ENCODE data around the gene EEPD1. TPM values are rescaled to one million over a fixed set of nuclear protein-coding genes. Genes with fewer than 3 reads are reported as not detected.
"Not testable (repeated sequence)": the region's sequence is repeated elsewhere in the genome, so short reads cannot be mapped to it uniquely, and the experiment has no call there.

The EEPD1 gene
- total and polyA plus RNA-seq, 2 donors (not counting 3 experiments of a cell fraction or from before 2014, with no cell fraction given): 0.40 to 0.42 TPM

- H2AFZ ChIP-seq (ENCODE audit: low read depth, low read length): no peak overlapping the region
- CTCF ChIA-PET: no interaction called here
These were observed 85.1 kb downstream of the EEPD1 start for GRCh38 chr7:36238138-36238537.

GRCh38 chr7:36243356-36243755 is 90.3 kb downstream of the EEPD1 start:
- H3K27ac ChIP-seq (ENCODE audit: insufficient read depth, low read depth, low read length); H3K4me3 ChIP-seq (replicated peaks in 1 of 3; ENCODE audit: insufficient read depth in 1 of 3, low read depth in 1 of 3, low read length in 3 of 3); H2AFZ ChIP-seq (ENCODE audit: low read depth, low read length); H3K79me2 ChIP-seq (ENCODE audit: control insufficient read depth, insufficient read depth, low read length); FAIRE-seq; H3K9me3 ChIP-seq (replicated peaks; ENCODE audit: control insufficient read depth, insufficient read depth, low read length); DNase-seq (ENCODE audit: low read depth, low spot score); H3K4me1 ChIP-seq (ENCODE audit: control insufficient read depth, extremely low read depth, insufficient read depth, low read length); CTCF ChIA-PET; H4K20me1 ChIP-seq (replicated peaks; ENCODE audit: control insufficient read depth, extremely low read depth, insufficient read depth, low read length); H3K9me1 ChIP-seq (replicated peaks; ENCODE audit: control insufficient read depth, extremely low read depth, insufficient read depth, low read length); POLR2A ChIA-PET; BruUV-seq (replicated peaks); H3K36me3 ChIP-seq (ENCODE audit: control insufficient read depth in 2 of 2, extremely low read depth in 1 of 2, insufficient read depth in 2 of 2, low read length in 2 of 2); intact Hi-C loops (cut with micrococcal nuclease); dilution Hi-C loops (cut with MboI; ENCODE audit: extremely low pct_ligation_motif_present, low sequenced_read_pairs); H3K4me2 ChIP-seq (ENCODE audit: insufficient read depth, low read length); H3K27me3 ChIP-seq (ENCODE audit: control insufficient read depth in 2 of 2, insufficient read depth in 2 of 2, low read length in 2 of 2); H3K9ac ChIP-seq (replicated peaks; ENCODE audit: extremely low read depth, insufficient read depth, low read length): not testable (repeated sequence)

More at GRCh38 chr7:36238138-36238537, 85.1 kb downstream of the EEPD1 start:
- no peaks in the 10 kb centered on the region for H3K36me3 ChIP-seq (ENCODE audit: control insufficient read depth in 2 of 2, extremely low read depth in 1 of 2, insufficient read depth in 2 of 2, low read length in 2 of 2)
- FAIRE-seq (no peak), DNase-seq (ENCODE audit: low read depth, low spot score) (no peak)
- TF ChIP-seq CTCF (IDR thresholded peaks at IDR 0.05; ENCODE audit: extremely low read depth in 1 of 2, insufficient read depth in 1 of 2, low read depth in 1 of 2, low read length in 2 of 2) (no peak), JUN (IDR thresholded peaks at IDR 0.05; ENCODE audit: borderline replicate concordance, insufficient read depth, insufficient read length, low read depth) (no peak), GATA2 (IDR thresholded peaks at IDR 0.05; ENCODE audit: insufficient read depth, insufficient read length, low read depth, low read length) (no peak), POLR2A (IDR thresholded peaks at IDR 0.05; ENCODE audit: low read depth, low read length) (no peak), MYC (IDR thresholded peaks at IDR 0.05; ENCODE audit: low read depth, low read length) (no peak), MAX (IDR thresholded peaks at IDR 0.05; ENCODE audit: insufficient read depth, insufficient read length) (no peak), FOS (IDR thresholded peaks at IDR 0.05; ENCODE audit: borderline replicate concordance, insufficient read depth, low read length) (no peak), EZH2 (IDR thresholded peaks at IDR 0.05; ENCODE audit: borderline replicate concordance, low read depth, low read length, severe bottlenecking) (no peak), POLR2AphosphoS5 (IDR thresholded peaks at IDR 0.05; ENCODE audit: insufficient read depth, low read depth, low read length) (no peak)
- H3K9ac ChIP-seq (replicated peaks; ENCODE audit: extremely low read depth, insufficient read depth, low read length): no peak overlapping the region
- H3K9me3 ChIP-seq (replicated peaks; ENCODE audit: control insufficient read depth, insufficient read depth, low read length): no peaks in the 10 kb centered on the region
- no peaks in the 10 kb centered on the region for H3K9me1 ChIP-seq (replicated peaks; ENCODE audit: control insufficient read depth, extremely low read depth, insufficient read depth, low read length)
- dilution Hi-C loops (cut with MboI; ENCODE audit: extremely low pct_ligation_motif_present, low sequenced_read_pairs) (no loop called here), intact Hi-C loops (cut with micrococcal nuclease) (no loop called here)
- no peak overlapping the region for H3K27ac ChIP-seq (ENCODE audit: insufficient read depth, low read depth, low read length)
- no TSS peak for BruUV-seq (replicated peaks)
- H3K4me1 ChIP-seq (ENCODE audit: control insufficient read depth, extremely low read depth, insufficient read depth, low read length): no peaks in the 10 kb centered on the region
- no peak overlapping the region for H3K4me2 ChIP-seq (ENCODE audit: insufficient read depth, low read length)
- H3K79me2 ChIP-seq (ENCODE audit: control insufficient read depth, insufficient read depth, low read length): no peaks in the 10 kb centered on the region
- H3K4me3 ChIP-seq (replicated peaks in 1 of 3; ENCODE audit: insufficient read depth in 1 of 3, low read depth in 1 of 3, low read length in 3 of 3): no peak overlapping the region
- H4K20me1 ChIP-seq (replicated peaks; ENCODE audit: control insufficient read depth, extremely low read depth, insufficient read depth, low read length): no peaks in the 10 kb centered on the region
- POLR2A ChIA-PET: no interaction called here
- no peaks in the 10 kb centered on the region for H3K27me3 ChIP-seq (ENCODE audit: control insufficient read depth in 2 of 2, insufficient read depth in 2 of 2, low read length in 2 of 2)

GRCh38 chr7:36244001-36244400 is 90.9 kb downstream of the EEPD1 start:
- FAIRE-seq; dilution Hi-C loops (cut with MboI; ENCODE audit: extremely low pct_ligation_motif_present, low sequenced_read_pairs); H3K27me3 ChIP-seq (ENCODE audit: control insufficient read depth in 2 of 2, insufficient read depth in 2 of 2, low read length in 2 of 2); H2AFZ ChIP-seq (ENCODE audit: low read depth, low read length); intact Hi-C loops (cut with micrococcal nuclease); BruUV-seq (replicated peaks); H3K27ac ChIP-seq (ENCODE audit: insufficient read depth, low read depth, low read length); H3K79me2 ChIP-seq (ENCODE audit: control insufficient read depth, insufficient read depth, low read length); DNase-seq (ENCODE audit: low read depth, low spot score); H3K36me3 ChIP-seq (ENCODE audit: control insufficient read depth in 2 of 2, extremely low read depth in 1 of 2, insufficient read depth in 2 of 2, low read length in 2 of 2); H3K4me3 ChIP-seq (replicated peaks in 1 of 3; ENCODE audit: insufficient read depth in 1 of 3, low read depth in 1 of 3, low read length in 3 of 3); H3K4me1 ChIP-seq (ENCODE audit: control insufficient read depth, extremely low read depth, insufficient read depth, low read length); H3K4me2 ChIP-seq (ENCODE audit: insufficient read depth, low read length); H4K20me1 ChIP-seq (replicated peaks; ENCODE audit: control insufficient read depth, extremely low read depth, insufficient read depth, low read length); H3K9me3 ChIP-seq (replicated peaks; ENCODE audit: control insufficient read depth, insufficient read depth, low read length); POLR2A ChIA-PET; H3K9me1 ChIP-seq (replicated peaks; ENCODE audit: control insufficient read depth, extremely low read depth, insufficient read depth, low read length); H3K9ac ChIP-seq (replicated peaks; ENCODE audit: extremely low read depth, insufficient read depth, low read length): not testable (repeated sequence)
- CTCF ChIA-PET: interaction anchor here (1.2 kb wide), 1 partner anchor 268 kb away, joined by 3 read pairs; no protein-coding TSS in a partner anchor
